Activated B cell treated with CpG ODN at 0.5 μM for 24 hours (primary cell): ENCODE measurements around the gene SND1. TPM values are rescaled to one million over a fixed set of nuclear protein-coding genes. Genes with fewer than 3 reads are reported as not detected.

Experiments used
- ATAC-seq: fragments of 200-7000 bp; cut with Tn5 transposase; one replicate; pipeline ENCODE4 v1.10.0; 2021; ENCODE audit warnings: low read depth, mild to moderate bottlenecking, moderate library complexity
- CTCF ChIA-PET: fragments of 350-600 bp; sonication (Branson Sonifier 250); formaldehyde crosslinking; loops from one replicate; lab custom pipeline; 2021; ENCODE audit warnings: antibody characterized with exemption; lab: Charles Lee
- POLR2A ChIA-PET: fragments of 350-600 bp; sonication (Branson Sonifier 250); formaldehyde crosslinking; loops from one replicate; lab custom pipeline; 2021; ENCODE audit warnings: antibody characterized with exemption; lab: Charles Lee
- DNase-seq: peaks from one replicate; pipeline ENCODE4 v3.0.0; 2022
- H3K27ac Mint-ChIP-seq: one replicate; pipeline ENCODE4 v1.8.0; 2020; ENCODE audit warnings: mixed read lengths
- H3K27me3 Mint-ChIP-seq: one replicate; pipeline ENCODE4 v1.8.0; 2021; ENCODE audit warnings: mixed read lengths
- H3K36me3 Mint-ChIP-seq: one replicate; pipeline ENCODE4 v1.8.0; 2021; ENCODE audit warnings: low read depth, mixed read lengths
- H3K4me1 Mint-ChIP-seq: one replicate; pipeline ENCODE4 v1.8.0; 2021; ENCODE audit warnings: mixed read lengths
- H3K4me3 Mint-ChIP-seq: one replicate; pipeline ENCODE4 v1.8.0; 2020; ENCODE audit warnings: mild to moderate bottlenecking, mixed read lengths
- H3K9me3 Mint-ChIP-seq: one replicate; pipeline ENCODE4 v1.8.0; 2020; ENCODE audit warnings: mixed read lengths
- CTCF ChIP-seq: fragments of 200-600 bp; IDR thresholded peaks from one replicate; pipeline ENCODE4 v1.8.0; 2022; ENCODE audit warnings: antibody characterized with exemption, mild to moderate bottlenecking
- intact Hi-C: fragments of 100-400 bp; cut with micrococcal nuclease; formaldehyde crosslinking; loops from one replicate; pipeline ENCODE4 v1.15.1; 2024
- total RNA-seq: library from RNA; stranded (reverse); gene quantifications from 2 replicates; pipeline ENCODE4 v1.2.3, GENCODE V29; 2022

Gene SND1
- total RNA-seq, 1 donor from 2014 or later = 215 TPM

DNA sequence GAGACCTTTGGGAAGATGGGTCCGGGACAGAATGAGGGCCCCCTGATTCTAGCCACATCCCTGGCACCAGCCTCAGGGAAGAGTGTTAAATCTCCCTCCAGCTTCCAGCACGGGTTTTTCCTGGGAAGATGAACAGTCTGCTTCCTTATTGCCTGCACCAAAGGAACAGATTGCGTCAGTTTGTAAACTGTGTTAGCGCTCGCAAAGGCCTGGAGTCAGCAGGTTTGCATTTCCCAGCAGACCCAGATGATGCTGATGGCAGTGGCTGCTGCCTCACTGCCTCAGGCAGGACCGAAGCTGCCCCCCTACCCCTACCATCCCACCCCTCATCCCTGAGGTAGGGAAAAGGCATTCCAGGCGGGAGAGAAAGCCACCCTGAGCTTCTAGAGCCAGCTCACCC is 413.9 kb downstream of the SND1 start:
- CTCF ChIA-PET = no interaction called here
- Mint-ChIP-seq H3K27ac (no peak overlapping the region), H3K36me3 (peaks cover 16% of the 10 kb centered on the region), H3K27me3 (no peaks in the 10 kb centered on the region), H3K9me3 (no peaks in the 10 kb centered on the region), H3K4me1 (no peaks in the 10 kb centered on the region), H3K4me3 (no peak overlapping the region)
- TF ChIP-seq CTCF = no peak
- POLR2A ChIA-PET = interaction anchor here (0.6 kb wide), 1 partner anchor 61 kb away, joined by 5 read pairs; no protein-coding TSS in a partner anchor
- ATAC-seq (no peak), DNase-seq (no peak)
- intact Hi-C loops = no loop called here

DNA sequence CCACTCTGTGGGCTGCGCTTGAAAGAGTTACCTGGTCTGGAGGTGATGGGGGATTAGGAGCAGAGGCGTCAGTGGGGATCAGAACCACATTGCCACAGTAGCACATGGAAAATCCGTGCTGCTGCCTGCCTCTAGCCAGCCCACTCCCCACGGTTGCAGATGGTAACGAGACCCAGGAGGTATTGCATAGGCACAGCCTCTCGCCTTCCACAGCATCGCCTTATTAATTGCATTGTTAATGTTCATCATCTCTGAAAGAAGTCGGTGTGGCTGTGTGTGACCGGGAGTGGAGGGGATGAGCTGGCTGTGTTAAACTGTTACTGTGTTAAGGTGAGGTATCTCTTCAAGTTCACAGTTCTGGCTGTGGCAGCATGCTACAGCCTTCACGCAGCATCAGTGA is 414.4 kb downstream of the SND1 start:
- peaks cover 17% of the 10 kb centered on the region for H3K36me3 Mint-ChIP-seq
- CTCF ChIA-PET = no interaction called here
- no peaks in the 10 kb centered on the region for H3K4me1 Mint-ChIP-seq
- no peaks in the 10 kb centered on the region for H3K27me3 Mint-ChIP-seq
- H3K4me3 Mint-ChIP-seq = no peak overlapping the region
- no peak overlapping the region for H3K27ac Mint-ChIP-seq
- POLR2A ChIA-PET = interaction anchor here (0.6 kb wide), 1 partner anchor 61 kb away, joined by 5 read pairs; no protein-coding TSS in a partner anchor
- H3K9me3 Mint-ChIP-seq = no peaks in the 10 kb centered on the region
- DNase-seq = no peak
- intact Hi-C loops = no loop called here
- no peak for TF ChIP-seq CTCF
- no peak for ATAC-seq

DNA sequence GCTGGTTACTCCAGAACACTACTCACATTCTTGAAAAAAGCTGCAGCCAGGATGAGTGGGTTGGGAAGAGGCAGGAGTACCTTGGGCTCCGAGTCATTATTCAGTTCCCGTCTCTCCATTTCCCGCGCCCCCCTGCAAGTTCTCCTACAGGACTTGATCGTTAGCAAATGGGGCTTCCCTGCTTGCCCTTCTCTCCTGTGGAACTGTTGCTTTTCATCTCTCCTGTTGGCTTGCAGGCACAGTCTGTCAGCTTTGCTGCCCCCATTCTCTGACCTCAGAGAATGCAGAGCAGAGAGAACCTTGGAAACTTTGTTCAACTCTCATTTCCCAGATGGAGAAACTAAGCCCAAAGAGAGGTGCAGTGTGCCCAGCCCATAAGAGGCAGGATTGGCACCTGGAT is 414.9 kb downstream of the SND1 start:
- POLR2A ChIA-PET = no interaction called here
- Mint-ChIP-seq H3K36me3 (peaks cover 21% of the 10 kb centered on the region), H3K27ac (no peak overlapping the region)

DNA sequence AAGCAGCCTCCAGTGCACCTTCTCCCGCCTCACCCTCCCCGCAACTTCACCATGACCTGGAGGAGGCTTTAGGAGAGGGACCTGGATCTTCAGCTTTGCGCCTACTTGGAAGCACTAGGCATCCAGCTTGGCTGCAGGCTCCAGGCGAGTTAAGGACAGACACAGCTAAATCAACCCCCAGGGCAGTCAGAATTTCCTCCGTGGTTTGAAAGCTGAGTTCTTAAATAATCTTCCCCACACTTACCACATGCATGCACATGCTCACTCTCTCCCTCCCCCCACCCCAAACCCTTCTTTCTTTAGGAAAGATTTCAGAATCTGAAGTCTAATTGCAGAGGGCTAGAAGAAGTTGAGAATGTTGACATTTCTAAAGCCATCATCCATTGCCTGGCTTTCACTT is 416.0 kb downstream of the SND1 start:
- Mint-ChIP-seq H3K4me3 (no peak overlapping the region), H3K36me3 (peaks cover 21% of the 10 kb centered on the region), H3K27me3 (no peaks in the 10 kb centered on the region), H3K4me1 (no peaks in the 10 kb centered on the region), H3K9me3 (no peaks in the 10 kb centered on the region), H3K27ac (no peak overlapping the region)
- ChIA-PET CTCF (no interaction called here), POLR2A (no interaction called here)
- intact Hi-C loops = no loop called here
- ATAC-seq (no peak), DNase-seq (no peak)
- no peak for TF ChIP-seq CTCF

More for the DNA sequence above, 414.9 kb downstream of the SND1 start:
- DNase-seq (no peak), ATAC-seq (no peak)
- no peaks in the 10 kb centered on the region for H3K9me3 Mint-ChIP-seq
- H3K4me3 Mint-ChIP-seq = no peak overlapping the region
- intact Hi-C loops = no loop called here
- TF ChIP-seq CTCF = no peak
- no peaks in the 10 kb centered on the region for H3K4me1 Mint-ChIP-seq
- CTCF ChIA-PET = no interaction called here
- no peaks in the 10 kb centered on the region for H3K27me3 Mint-ChIP-seq

GRCh38 chr7:128068785-128069184 is 416.8 kb downstream of the SND1 start:
- ChIA-PET POLR2A (no interaction called here), CTCF (interaction anchor here (1.2 kb wide), 1 partner anchor 77 kb away, joined by 3 read pairs; no protein-coding TSS in a partner anchor)
- Mint-ChIP-seq H3K27ac (no peak overlapping the region), H3K9me3 (no peaks in the 10 kb centered on the region), H3K4me3 (no peak overlapping the region), H3K27me3 (no peaks in the 10 kb centered on the region), H3K36me3 (peaks cover 25% of the 10 kb centered on the region), H3K4me1 (no peaks in the 10 kb centered on the region)
- TF ChIP-seq CTCF = no peak
- intact Hi-C loops = no loop called here
- DNase-seq (no peak), ATAC-seq (no peak)
